ENCODE data around the gene SLC25A18. TPM values are rescaled to one million over a fixed set of nuclear protein-coding genes. Genes with fewer than 3 reads are reported as not detected.

The SLC25A18 gene
- total RNA-seq, 6 experiments from 2014 or later, result 35.1 to 105 (median 45.6) TPM

DNA sequence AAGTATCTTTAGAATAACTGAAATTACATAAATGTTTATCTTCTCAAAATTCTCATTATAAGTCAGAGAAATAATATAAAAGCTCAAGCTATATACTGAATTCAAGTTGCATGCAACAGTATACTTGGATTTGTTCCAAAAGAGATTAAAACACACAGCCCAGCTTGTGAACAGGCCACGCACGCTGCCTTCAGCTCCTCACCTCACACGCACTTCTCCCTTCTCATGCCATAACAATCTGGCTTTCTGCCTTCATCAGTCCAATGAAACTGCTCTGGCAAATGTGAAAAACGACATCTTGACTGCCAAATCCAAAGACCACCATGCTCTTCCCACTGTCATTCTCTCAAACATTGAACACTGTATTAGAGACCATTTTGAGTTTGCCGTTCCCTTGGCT lies 43.2 kb downstream of the SLC25A18 start:
- Histone ChIP-seq H3K9me3 (no peaks in the 10 kb centered on the region), H3K36me3 (peaks cover 0 to 30% (median 11%) of the 10 kb centered on the region in 4 donors), H3K27ac (no peak overlapping the region), H3K4me1 (no peaks in the 10 kb centered on the region), H3K27me3 (no peaks in the 10 kb centered on the region), H3K4me3 (no peak overlapping the region)
- intact Hi-C loops (cut with DNase I), result no loop called here
- ATAC-seq, result no peak
- 50% methylated on average over 4 of the region's 5 CpGs for WGBS (ENCODE audit: insufficient coverage, low coverage, low lambda C conversion rate, missing lambda C conversion rate)
- TF ChIP-seq POLR2A (IDR thresholded peaks at IDR 0.05), result no peak
- TF ChIP-seq, protein P1, sequence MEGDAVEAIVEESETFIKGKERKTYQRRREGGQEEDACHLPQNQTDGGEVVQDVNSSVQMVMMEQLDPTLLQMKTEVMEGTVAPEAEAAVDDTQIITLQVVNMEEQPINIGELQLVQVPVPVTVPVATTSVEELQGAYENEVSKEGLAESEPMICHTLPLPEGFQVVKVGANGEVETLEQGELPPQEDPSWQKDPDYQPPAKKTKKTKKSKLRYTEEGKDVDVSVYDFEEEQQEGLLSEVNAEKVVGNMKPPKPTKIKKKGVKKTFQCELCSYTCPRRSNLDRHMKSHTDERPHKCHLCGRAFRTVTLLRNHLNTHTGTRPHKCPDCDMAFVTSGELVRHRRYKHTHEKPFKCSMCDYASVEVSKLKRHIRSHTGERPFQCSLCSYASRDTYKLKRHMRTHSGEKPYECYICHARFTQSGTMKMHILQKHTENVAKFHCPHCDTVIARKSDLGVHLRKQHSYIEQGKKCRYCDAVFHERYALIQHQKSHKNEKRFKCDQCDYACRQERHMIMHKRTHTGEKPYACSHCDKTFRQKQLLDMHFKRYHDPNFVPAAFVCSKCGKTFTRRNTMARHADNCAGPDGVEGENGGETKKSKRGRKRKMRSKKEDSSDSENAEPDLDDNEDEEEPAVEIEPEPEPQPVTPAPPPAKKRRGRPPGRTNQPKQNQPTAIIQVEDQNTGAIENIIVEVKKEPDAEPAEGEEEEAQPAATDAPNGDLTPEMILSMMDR (IDR thresholded peaks at IDR 0.05), result no peak
- DNase-seq, result no peak

DNA sequence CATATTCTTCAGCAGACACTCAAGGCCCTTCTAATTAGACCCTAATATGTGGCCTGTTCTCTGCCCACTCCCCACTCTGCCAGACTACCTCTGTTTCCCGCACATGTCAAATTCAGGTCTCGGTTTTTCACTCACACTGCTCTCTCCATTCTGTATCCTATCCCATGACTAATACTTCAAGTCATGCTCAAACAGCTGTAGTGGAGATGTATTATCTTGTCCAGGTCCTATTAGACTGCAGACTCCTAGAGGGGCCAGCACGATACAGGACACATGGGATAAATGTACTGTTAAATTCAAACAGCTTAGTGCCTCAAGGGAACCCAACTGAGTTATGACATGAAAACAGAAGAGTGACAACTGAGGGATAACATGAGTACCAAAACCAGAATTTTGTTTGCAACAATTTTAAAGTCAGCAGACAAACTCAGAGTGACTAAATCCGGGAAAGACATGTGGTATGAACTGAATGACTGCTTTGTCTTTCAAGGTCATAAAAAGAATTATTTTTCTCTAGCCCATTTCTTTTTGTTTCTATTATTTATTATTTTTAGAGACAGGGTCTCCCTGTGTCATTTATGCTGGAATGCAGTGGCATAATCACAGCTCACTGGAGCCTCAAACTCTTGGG lies 44.7 kb downstream of the SLC25A18 start:
- Histone ChIP-seq H3K4me1 (no peaks in the 10 kb centered on the region), H3K27ac (no peak overlapping the region), H3K9me3 (no peaks in the 10 kb centered on the region), H3K36me3 (peaks cover 8 to 45% (median 23%) of the 10 kb centered on the region in 4 donors), H3K27me3 (no peaks in the 10 kb centered on the region), H3K4me3 (no peak overlapping the region)
- no peak for ATAC-seq
- intact Hi-C loops (cut with DNase I), result no loop called here
- DNase-seq, result no peak
- WGBS (ENCODE audit: insufficient coverage, low coverage, low lambda C conversion rate, missing lambda C conversion rate), result 96% methylated on average over 4 of the region's 4 CpGs
- TF ChIP-seq POLR2A (IDR thresholded peaks at IDR 0.05), result no peak
- TF ChIP-seq, protein P1 (IDR thresholded peaks at IDR 0.05), result no peak

DNA sequence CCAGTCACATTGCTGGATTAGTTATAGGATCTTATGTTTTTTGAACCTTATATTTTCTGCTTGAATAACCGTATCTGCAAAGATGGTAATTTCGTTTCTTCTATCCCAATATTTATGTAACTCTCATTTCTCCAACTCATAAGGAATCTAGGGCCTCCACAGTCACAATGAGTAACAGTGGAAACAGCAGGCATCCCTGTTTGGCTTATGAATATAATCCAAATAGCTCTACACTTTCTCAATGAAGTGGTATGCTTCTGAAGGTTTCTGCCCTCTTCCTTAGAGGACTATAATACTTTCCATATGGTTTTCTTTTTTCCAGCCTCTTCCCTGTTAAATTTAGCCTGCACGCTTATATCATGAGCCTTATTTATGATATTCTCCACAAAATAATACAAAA lies 48.8 kb downstream of the SLC25A18 start:
- intact Hi-C loops (cut with DNase I), result no loop called here

DNA sequence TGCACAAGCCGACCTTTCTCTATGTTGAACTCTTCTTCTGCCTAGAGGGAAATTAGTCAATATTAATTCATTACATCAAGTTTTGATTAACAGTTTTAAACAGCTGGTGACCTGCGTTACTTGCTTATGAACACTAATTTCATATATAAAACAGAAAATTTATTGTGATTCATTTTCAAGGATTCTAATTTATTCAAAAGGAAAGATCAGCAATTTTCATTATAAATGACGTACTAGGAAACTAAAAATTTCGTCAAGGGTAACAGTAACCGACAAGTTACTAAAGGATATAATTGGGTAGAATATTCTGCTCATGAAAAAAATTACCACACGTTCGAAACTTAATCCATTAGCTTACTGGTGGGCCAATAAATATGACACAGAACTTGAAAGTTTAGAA lies 50.0 kb downstream of the SLC25A18 start:
- intact Hi-C loops (cut with DNase I), result no loop called here
- no peak for ATAC-seq
- TF ChIP-seq POLR2A (IDR thresholded peaks at IDR 0.05), result no peak
- TF ChIP-seq, protein P1 (IDR thresholded peaks at IDR 0.05), result no peak
- WGBS (ENCODE audit: insufficient coverage, low coverage, low lambda C conversion rate, missing lambda C conversion rate), result 89% methylated on average over 7 of the region's 7 CpGs
- Histone ChIP-seq H3K4me3 (no peak overlapping the region), H3K27ac (no peak overlapping the region), H3K36me3 (peaks cover 10 to 75% (median 23%) of the 10 kb centered on the region in 4 donors), H3K4me1 (no peaks in the 10 kb centered on the region), H3K9me3 (no peaks in the 10 kb centered on the region), H3K27me3 (no peaks in the 10 kb centered on the region)
- DNase-seq, result no peak

More for the DNA sequence above, 48.8 kb downstream of the SLC25A18 start:
- no peaks in the 10 kb centered on the region for H3K9me3 ChIP-seq
- no peaks in the 10 kb centered on the region for H3K27me3 ChIP-seq
- no peak overlapping the region for H3K4me3 ChIP-seq
- H3K4me1 ChIP-seq, result no peaks in the 10 kb centered on the region
- DNase-seq (no peak), ATAC-seq (no peak)
- no peak for TF ChIP-seq POLR2A (IDR thresholded peaks at IDR 0.05)
- TF ChIP-seq, protein P1 (IDR thresholded peaks at IDR 0.05), result no peak
- no peak overlapping the region for H3K27ac ChIP-seq
- 91% methylated on average over 3 of the region's 3 CpGs for WGBS (ENCODE audit: insufficient coverage, low coverage, low lambda C conversion rate, missing lambda C conversion rate)
- H3K36me3 ChIP-seq, result peaks cover 10 to 72% (median 27%) of the 10 kb centered on the region in 4 donors

Measured in right lobe of liver (tissue), 6 donors.